Activated CD4-positive, alpha-beta T cell treated with anti-CD3 and anti-CD28 coated beads, Interleukin-2, amount 50 U/mL, for 16 hours (primary cell): ENCODE data around the gene SPTB.
"Not testable (repeated sequence)": the region's sequence is repeated elsewhere in the genome, so short reads cannot be mapped to it uniquely, and the experiment has no call there.

ENCODE experiments used
- DNase-seq: peaks from one replicate; pipeline ENCODE4 v3.0.0-alpha.2; 2020

The SPTB gene

GRCh38 chr14:64815257-64815656 lies 64.5 kb downstream of the SPTB start:
- no peak for DNase-seq

- DNase-seq: no peak
These were observed 67.3 kb downstream of the SPTB start for GRCh38 chr14:64812412-64812811.

- DNase-seq: no peak
These were observed 68.0 kb downstream of the SPTB start for GRCh38 chr14:64811676-64812075.

GRCh38 chr14:64808449-64808848 lies 71.3 kb downstream of the SPTB start:
- no peak for DNase-seq

- DNase-seq: no peak
These were observed 72.2 kb downstream of the SPTB start for GRCh38 chr14:64807551-64807950.

GRCh38 chr14:64806862-64807495 lies 72.7 kb downstream of the SPTB start:
- DNase-seq: no peak

GRCh38 chr14:64806202-64806861 lies 73.4 kb downstream of the SPTB start:
- no peak for DNase-seq

- not testable (repeated sequence) for DNase-seq
These were observed 74.1 kb downstream of the SPTB start for GRCh38 chr14:64805646-64806045.

GRCh38 chr14:64804754-64805260 lies 74.9 kb downstream of the SPTB start:
- no peak for DNase-seq

GRCh38 chr14:64801800-64802199 lies 77.9 kb downstream of the SPTB start:
- DNase-seq: no peak

GRCh38 chr14:64801046-64801445 lies 78.7 kb downstream of the SPTB start:
- DNase-seq: no peak

- DNase-seq: no peak
These were observed 79.7 kb downstream of the SPTB start for GRCh38 chr14:64800000-64800399.

GRCh38 chr14:64799555-64799954 lies 80.2 kb downstream of the SPTB start:
- no peak for DNase-seq

- no peak for DNase-seq
These were observed 83.3 kb downstream of the SPTB start for GRCh38 chr14:64796369-64796768.

GRCh38 chr14:64795921-64796320 lies 83.8 kb downstream of the SPTB start:
- no peak for DNase-seq

- DNase-seq: no peak
These were observed 84.5 kb downstream of the SPTB start for GRCh38 chr14:64795211-64795610.

GRCh38 chr14:64792871-64793560 lies 86.7 kb downstream of the SPTB start:
- no peak for DNase-seq

- no peak for DNase-seq
These were observed 87.5 kb downstream of the SPTB start for GRCh38 chr14:64792231-64792630.

- DNase-seq: no peak
These were observed 89.2 kb downstream of the SPTB start for GRCh38 chr14:64790478-64790877.

- DNase-seq: no peak
These were observed 90.0 kb downstream of the SPTB start for GRCh38 chr14:64789696-64790095.

- DNase-seq: no peak
These were observed 91.0 kb downstream of the SPTB start for GRCh38 chr14:64788706-64789105.

GRCh38 chr14:64787619-64788018 lies 92.1 kb downstream of the SPTB start:
- no peak for DNase-seq

- no peak for DNase-seq
These were observed 93.2 kb downstream of the SPTB start for GRCh38 chr14:64786296-64787149.
